Endodermal cell (in vitro differentiated cells): ENCODE measurements around the gene MCU. TPM values are rescaled to one million over a fixed set of nuclear protein-coding genes. Genes with fewer than 3 reads are reported as not detected.

Source experiments
- DNase-seq: peaks from one replicate; pipeline ENCODE4 v3.0.0-alpha.2; 2017
- H3K27ac ChIP-seq: 2 replicates; pipeline ENCODE4 v1.5.1; 2013; ENCODE audit warnings: mild to moderate bottlenecking, low read depth, low read length, moderate library complexity
- H3K27me3 ChIP-seq: 2 replicates; pipeline ENCODE4 v1.6.1; 2013; ENCODE audit warnings: mild to moderate bottlenecking, low read length, moderate library complexity; ENCODE audit not compliant: insufficient read depth, control insufficient read depth, poor library complexity, severe bottlenecking
- H3K36me3 ChIP-seq: 2 replicates; pipeline ENCODE4 v1.7.0; 2013; ENCODE audit warnings: mild to moderate bottlenecking, low read length, moderate library complexity; ENCODE audit not compliant: control insufficient read depth, insufficient read depth
- H3K4me1 ChIP-seq: one replicate; pipeline ENCODE4 v1.7.0; 2013; ENCODE audit warnings: low read length; ENCODE audit not compliant: control insufficient read depth, insufficient read depth
- H3K4me3 ChIP-seq: 2 replicates; pipeline ENCODE4 v1.5.1; 2013; ENCODE audit warnings: mild to moderate bottlenecking, low read length, moderate library complexity
- H3K9ac ChIP-seq: 2 replicates; pipeline ENCODE4 v1.6.1; 2013; ENCODE audit warnings: mild to moderate bottlenecking, low read length, moderate library complexity; ENCODE audit not compliant: poor library complexity, severe bottlenecking; ENCODE audit errors: extremely low read depth
- H3K9me3 ChIP-seq: 2 replicates; pipeline ENCODE4 v1.6.1; 2013; ENCODE audit warnings: mild to moderate bottlenecking, low read length, moderate library complexity; ENCODE audit not compliant: control insufficient read depth
- H3K27ac Mint-ChIP-seq: 2 replicates; pipeline ENCODE4 v1.8.0; 2020; ENCODE audit warnings: mixed read lengths
- H3K27me3 Mint-ChIP-seq: 2 replicates; pipeline ENCODE4 v1.8.0; 2021; ENCODE audit warnings: mild to moderate bottlenecking, mixed read lengths; ENCODE audit not compliant: insufficient read depth
- H3K36me3 Mint-ChIP-seq: 2 replicates; pipeline ENCODE4 v1.8.0; 2020; ENCODE audit warnings: low read depth, mixed read lengths
- H3K4me1 Mint-ChIP-seq: 2 replicates; pipeline ENCODE4 v1.8.0; 2020; ENCODE audit warnings: mixed read lengths
- H3K4me3 Mint-ChIP-seq: 2 replicates; pipeline ENCODE4 v1.8.0; 2020; ENCODE audit warnings: mild to moderate bottlenecking, moderate library complexity, mixed read lengths
- H3K9me3 Mint-ChIP-seq: 2 replicates; pipeline ENCODE4 v1.8.0; 2020; ENCODE audit warnings: mild to moderate bottlenecking, mixed read lengths
- WGBS, 2 experiments: methylation state at CpG; one replicate each; pipeline versions ENCODE4 v1.1.5 to v1.1.7; 2013; ENCODE audit warnings: missing lambda C conversion rate in 2 of 2, mixed read lengths in 1 of 2; ENCODE audit not compliant: insufficient coverage in 1 of 2, insufficient read length in 1 of 2; 5-methylcytosine and 5-hydroxymethylcytosine counted together
- total RNA-seq, 2 donors: library from RNA; stranded (reverse); fragmentation: NEBNext Ultra II Directional in 1 of 2; extraction: Animal tissue kit (Norgen Biotek cat#: 25700) in 1 of 2; gene quantifications; 2 replicates in 1 of 2; 3 replicates in 1 of 2; pipeline ENCODE4 v1.2.1, GENCODE V29; 2021
- TF ChIP-seq, protein P1 (sequence below): fragments of 200-600 bp; sonication (generic); conservative IDR thresholded peaks from 2 replicates; pipeline ENCODE4 v1.5.0; 2021; ENCODE audit warnings: antibody characterized with exemption, mild to moderate bottlenecking

MCU gene
- total RNA-seq, 2 donors from 2014 or later = 46.1 to 48.5 TPM

DNA sequence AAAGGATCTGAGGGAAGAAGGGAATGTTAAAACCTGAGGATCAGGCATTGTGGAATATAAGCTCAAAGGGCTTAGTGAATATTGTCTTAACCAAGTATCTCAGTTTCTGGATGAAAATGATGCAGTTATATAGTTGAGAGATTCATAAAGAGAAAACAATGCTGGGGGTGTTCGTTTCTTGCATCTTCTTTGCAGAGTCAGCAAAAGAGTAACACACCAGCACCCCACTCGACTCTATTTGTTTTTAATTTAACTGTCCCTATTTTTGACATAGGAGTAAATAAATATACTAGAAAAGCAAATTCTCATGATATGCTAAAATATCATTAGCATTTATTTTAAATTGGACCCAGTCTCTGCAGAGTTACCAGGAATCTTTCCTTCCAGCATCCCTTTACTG, 194.0 kb downstream of the MCU start:
- TF ChIP-seq, protein P1, sequence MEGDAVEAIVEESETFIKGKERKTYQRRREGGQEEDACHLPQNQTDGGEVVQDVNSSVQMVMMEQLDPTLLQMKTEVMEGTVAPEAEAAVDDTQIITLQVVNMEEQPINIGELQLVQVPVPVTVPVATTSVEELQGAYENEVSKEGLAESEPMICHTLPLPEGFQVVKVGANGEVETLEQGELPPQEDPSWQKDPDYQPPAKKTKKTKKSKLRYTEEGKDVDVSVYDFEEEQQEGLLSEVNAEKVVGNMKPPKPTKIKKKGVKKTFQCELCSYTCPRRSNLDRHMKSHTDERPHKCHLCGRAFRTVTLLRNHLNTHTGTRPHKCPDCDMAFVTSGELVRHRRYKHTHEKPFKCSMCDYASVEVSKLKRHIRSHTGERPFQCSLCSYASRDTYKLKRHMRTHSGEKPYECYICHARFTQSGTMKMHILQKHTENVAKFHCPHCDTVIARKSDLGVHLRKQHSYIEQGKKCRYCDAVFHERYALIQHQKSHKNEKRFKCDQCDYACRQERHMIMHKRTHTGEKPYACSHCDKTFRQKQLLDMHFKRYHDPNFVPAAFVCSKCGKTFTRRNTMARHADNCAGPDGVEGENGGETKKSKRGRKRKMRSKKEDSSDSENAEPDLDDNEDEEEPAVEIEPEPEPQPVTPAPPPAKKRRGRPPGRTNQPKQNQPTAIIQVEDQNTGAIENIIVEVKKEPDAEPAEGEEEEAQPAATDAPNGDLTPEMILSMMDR = no peak
- Mint-ChIP-seq H3K36me3 (peaks cover 69% of the 10 kb centered on the region), H3K9me3 (peaks cover 22% of the 10 kb centered on the region), H3K27me3 (no peaks in the 10 kb centered on the region), H3K4me1 (no peaks in the 10 kb centered on the region), H3K27ac (no peak overlapping the region), H3K4me3 (no peak overlapping the region)
- Histone ChIP-seq H3K4me3 (no peak overlapping the region), H3K9me3 (peaks cover 19% of the 10 kb centered on the region), H3K9ac (no peak overlapping the region), H3K4me1 (no peaks in the 10 kb centered on the region), H3K27me3 (no peaks in the 10 kb centered on the region), H3K27ac (no peak overlapping the region), H3K36me3 (peaks cover 47% of the 10 kb centered on the region)
- no peak for DNase-seq
- WGBS, 2 experiments = 94% methylated on average over 2 of the region's 2 CpGs; no CpG with 5 or more reads in 1 of the 2 experiments

DNA sequence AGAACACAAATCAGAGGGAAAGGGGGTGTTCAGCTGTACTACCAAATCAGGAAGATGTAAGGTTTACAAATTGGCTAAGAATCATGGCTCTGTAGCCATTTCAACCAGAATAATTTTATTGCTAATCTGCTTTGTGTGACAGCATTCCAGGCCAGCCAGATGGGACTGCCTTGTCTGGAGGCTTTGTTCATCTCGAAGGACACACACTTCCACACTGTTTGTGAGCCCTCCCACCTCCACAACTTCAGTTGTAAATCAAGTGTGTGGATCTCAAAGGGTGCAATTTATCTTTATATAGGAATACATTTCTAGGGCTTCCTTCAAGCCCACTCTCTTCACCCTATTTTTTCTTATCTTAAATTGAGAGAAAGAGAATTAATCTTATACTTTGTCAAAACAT, 194.7 kb downstream of the MCU start:
- Mint-ChIP-seq H3K36me3 (peaks cover 63% of the 10 kb centered on the region), H3K4me3 (no peak overlapping the region), H3K4me1 (no peaks in the 10 kb centered on the region), H3K27ac (no peak overlapping the region), H3K9me3 (peaks cover 15% of the 10 kb centered on the region), H3K27me3 (no peaks in the 10 kb centered on the region)
- Histone ChIP-seq H3K36me3 (peaks cover 42% of the 10 kb centered on the region), H3K9ac (no peak overlapping the region), H3K27me3 (no peaks in the 10 kb centered on the region), H3K9me3 (peaks cover 12% of the 10 kb centered on the region), H3K4me3 (no peak overlapping the region), H3K27ac (peak overlapping the region; percentile 3), H3K4me1 (no peaks in the 10 kb centered on the region)
- 89% methylated on average over 1 of the region's 1 CpG; no CpG with 5 or more reads in 1 of the 2 experiments for WGBS, 2 experiments
- no peak for DNase-seq
- TF ChIP-seq, protein P1 = no peak

DNA sequence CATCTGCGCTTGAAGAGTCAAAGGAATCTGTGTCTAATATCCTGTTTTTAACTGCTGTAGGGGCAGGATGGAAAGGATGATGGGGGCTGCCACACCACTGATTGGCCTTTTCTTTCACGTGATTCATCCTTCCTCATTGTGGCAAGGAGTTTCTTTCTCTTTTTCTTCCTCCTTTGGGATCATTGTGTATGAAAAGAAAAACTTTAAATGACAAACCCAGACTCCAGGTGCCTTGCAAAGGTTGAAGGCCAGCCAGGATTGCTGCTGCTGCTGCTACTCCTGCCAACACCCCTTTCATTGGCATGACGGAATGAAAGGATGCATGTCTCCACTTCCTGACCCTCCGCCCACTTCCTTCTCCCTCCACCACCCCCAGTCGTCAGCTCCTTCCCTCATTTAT, 195.1 kb downstream of the MCU start:
- Mint-ChIP-seq H3K27ac (no peak overlapping the region), H3K27me3 (no peaks in the 10 kb centered on the region)
- no peak for DNase-seq

More for the DNA sequence above, 195.1 kb downstream of the MCU start:
- no peak overlapping the region for H3K4me3 ChIP-seq
- Mint-ChIP-seq H3K4me1 (no peaks in the 10 kb centered on the region), H3K9me3 (peaks cover 11% of the 10 kb centered on the region), H3K36me3 (peaks cover 59% of the 10 kb centered on the region), H3K4me3 (no peak overlapping the region)
- no peaks in the 10 kb centered on the region for H3K27me3 ChIP-seq
- peaks cover 8% of the 10 kb centered on the region for H3K9me3 ChIP-seq
- peak overlapping the region; percentile 3 for H3K27ac ChIP-seq
- H3K36me3 ChIP-seq = peaks cover 41% of the 10 kb centered on the region
- no peaks in the 10 kb centered on the region for H3K4me1 ChIP-seq
- no peak overlapping the region for H3K9ac ChIP-seq
- WGBS, 2 experiments = 60 to 78% methylated on average over 1 to 4 of the region's 5 CpGs
- TF ChIP-seq, protein P1 = no peak
